HG02970 (cell line): ENCODE results near the gene BBS7.

Source experiments
- ATAC-seq: cut with Tn5 transposase; IDR thresholded peaks from one replicate; pipeline ENCODE4 v1.9.1; 2021; ENCODE audit warnings: mild to moderate bottlenecking, moderate library complexity, moderate number of reproducible peaks; ENCODE audit not compliant: unreplicated experiment, low FRiP score

The BBS7 gene

GRCh38 chr4:121838136-121838535 lies 32.1 kb downstream of the BBS7 start:
- no peak for ATAC-seq

- no peak for ATAC-seq
Measured at GRCh38 chr4:121829511-121829910, 40.8 kb downstream of the BBS7 start.

- ATAC-seq: no peak
Measured at GRCh38 chr4:121827853-121828252, 42.4 kb downstream of the BBS7 start.

GRCh38 chr4:121824950-121825349 lies 45.3 kb downstream of the BBS7 start:
- ATAC-seq: no peak

GRCh38 chr4:121824171-121824527 lies 46.1 kb downstream of the BBS7 start:
- ATAC-seq: no peak

GRCh38 chr4:121823505-121824170 lies 46.6 kb downstream of the BBS7 start, which contains the start of gene CCNA2:
CCNA2 (minus strand) TSS chr4:121823883; CDS start chr4:121823628, 255 bp downstream.
- peak; percentile 96 for ATAC-seq

- ATAC-seq: peak; percentile 26
Measured at GRCh38 chr4:121822796-121823504, 47.3 kb downstream of the BBS7 start.

GRCh38 chr4:121822047-121822446 lies 48.2 kb downstream of the BBS7 start:
- no peak for ATAC-seq

GRCh38 chr4:121819216-121819965 lies 50.9 kb downstream of the BBS7 start:
- ATAC-seq: no peak

GRCh38 chr4:121818215-121818614 lies 52.1 kb downstream of the BBS7 start:
- no peak for ATAC-seq

- ATAC-seq: no peak
Measured at GRCh38 chr4:121817701-121818100, 52.6 kb downstream of the BBS7 start.

GRCh38 chr4:121817006-121817405 lies 53.3 kb downstream of the BBS7 start:
- ATAC-seq: no peak

- ATAC-seq: no peak
Measured at GRCh38 chr4:121814756-121815155, 55.5 kb downstream of the BBS7 start.

- ATAC-seq: no peak
Measured at GRCh38 chr4:121811122-121811521, 59.2 kb downstream of the BBS7 start.

GRCh38 chr4:121806411-121806810 lies 63.9 kb downstream of the BBS7 start:
- no peak for ATAC-seq

GRCh38 chr4:121801715-121802075 lies 68.6 kb downstream of the BBS7 start:
- ATAC-seq: no peak

- ATAC-seq: peak; percentile 83
Measured at GRCh38 chr4:121800961-121801714, 69.1 kb downstream of the BBS7 start, which contains the start of gene EXOSC9. EXOSC9 (plus strand) TSS chr4:121801323; CDS start chr4:121801425, 102 bp downstream.

GRCh38 chr4:121800638-121800960 lies 69.7 kb downstream of the BBS7 start:
- peak; percentile 13 for ATAC-seq

- no peak for ATAC-seq
Measured at GRCh38 chr4:121799867-121800501, 70.3 kb downstream of the BBS7 start.

GRCh38 chr4:121799208-121799823 lies 71.0 kb downstream of the BBS7 start:
- no peak for ATAC-seq
